H54 (cell line): ENCODE measurements around the gene CC2D2B.
"Not testable (repeated sequence)": the region's sequence is repeated elsewhere in the genome, so short reads cannot be mapped to it uniquely, and the experiment has no call there.

ENCODE experiments used
- DNase-seq: peaks from one replicate; pipeline ENCODE4 v3.0.0; 2011; ENCODE audit warnings: low spot score, mixed read lengths; ENCODE audit not compliant: insufficient read length
- FAIRE-seq: peaks from 3 replicates; lab custom pipeline; 2011; peaks lifted over from hg19 to GRCh38; lab: Jason Lieb, UNC
- POLR2A ChIP-seq: IDR thresholded peaks from 2 replicates; pipeline ENCODE4 v1.6.1; 2011; ENCODE audit warnings: low read depth, mild to moderate bottlenecking, low read length

CC2D2B gene

DNA sequence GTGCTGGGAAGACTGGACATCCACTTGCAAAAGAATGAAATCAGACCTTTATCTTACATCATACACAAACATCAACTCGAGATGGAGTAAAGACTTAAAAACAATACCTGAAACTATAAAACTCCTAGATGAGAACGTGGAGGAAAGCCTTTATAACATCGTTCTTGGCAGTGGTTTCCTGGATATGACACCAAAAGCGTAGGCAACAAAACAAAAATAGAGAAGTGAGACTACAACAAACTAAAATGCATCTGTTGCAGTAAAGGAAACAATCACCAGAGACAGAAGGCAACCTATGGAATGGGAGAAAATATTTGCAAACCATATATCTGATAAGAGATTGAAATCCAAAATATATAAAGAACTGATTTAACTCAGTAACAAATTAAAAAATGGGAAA lies 33.3 kb downstream of the CC2D2B start:
- DNase-seq (no peak), FAIRE-seq (no peak)
- no peak for TF ChIP-seq POLR2A

- TF ChIP-seq POLR2A, result no peak
- DNase-seq, result no peak
- no peak for FAIRE-seq
Observed at GRCh38 chr10:95963202-95963990, 55.6 kb downstream of the CC2D2B start.

DNA sequence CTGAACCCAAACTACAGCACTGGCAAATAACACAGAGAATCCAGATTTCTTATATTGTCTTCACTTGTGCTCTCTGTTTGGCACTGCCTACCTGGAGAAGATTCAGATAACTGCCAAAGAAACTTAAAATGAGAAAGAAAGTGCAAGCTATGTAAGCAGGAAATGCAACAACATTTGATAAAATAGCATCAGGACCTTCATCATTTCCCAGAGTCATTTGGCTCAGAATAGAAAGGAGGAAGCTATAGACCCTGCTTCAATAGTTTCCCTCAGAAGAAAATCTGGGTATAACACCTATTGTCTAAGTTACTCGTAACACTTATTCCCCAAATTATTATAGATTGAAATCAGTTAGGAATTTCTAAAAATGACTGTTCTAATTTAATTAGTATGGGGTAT lies 56.2 kb downstream of the CC2D2B start:
- no peak for DNase-seq
- TF ChIP-seq POLR2A, result no peak
- no peak for FAIRE-seq

DNA sequence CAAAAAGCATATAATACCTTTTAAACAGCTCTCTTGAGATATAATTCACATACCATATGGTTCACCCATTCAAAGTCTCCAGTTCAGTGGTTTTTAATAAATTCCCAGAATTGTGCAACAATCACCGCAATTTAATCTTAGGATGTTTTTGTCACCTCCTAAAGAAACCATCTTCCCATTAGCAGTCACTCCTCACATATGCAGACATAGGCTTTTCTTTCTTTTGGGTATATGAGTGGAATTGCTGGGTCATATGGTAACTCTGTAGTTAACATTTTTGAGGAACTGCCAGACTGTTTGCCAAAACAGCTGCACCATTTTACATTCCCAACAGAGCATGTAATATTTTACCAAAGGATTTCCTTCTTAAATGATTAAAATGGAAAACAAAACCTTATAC lies 57.0 kb downstream of the CC2D2B start:
- no peak for TF ChIP-seq POLR2A
- DNase-seq, result no peak
- no peak for FAIRE-seq

- FAIRE-seq (no peak), DNase-seq (no peak)
- no peak for TF ChIP-seq POLR2A
Observed at GRCh38 chr10:95976362-95977229, 68.8 kb downstream of the CC2D2B start.

DNA sequence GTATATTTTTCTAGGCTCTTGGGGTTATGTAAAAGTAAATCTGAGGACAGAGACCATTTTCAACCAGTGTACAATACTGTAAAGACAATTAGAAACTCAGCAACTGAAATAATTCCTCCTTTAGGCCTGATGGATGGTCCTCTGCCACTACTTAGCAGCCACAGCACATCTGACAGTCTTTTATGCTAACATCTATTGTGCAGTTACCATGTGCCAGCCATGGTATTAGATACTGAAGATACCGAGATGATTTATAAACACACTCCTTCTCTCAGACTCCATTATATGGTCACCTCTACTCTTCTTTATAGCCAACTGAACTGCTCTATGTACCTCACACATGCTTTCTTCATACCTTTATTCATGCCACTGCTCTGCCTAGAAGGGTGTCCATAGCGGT lies 74.4 kb downstream of the CC2D2B start:
- DNase-seq, result no peak
- no peak for FAIRE-seq
- no peak for TF ChIP-seq POLR2A

DNA sequence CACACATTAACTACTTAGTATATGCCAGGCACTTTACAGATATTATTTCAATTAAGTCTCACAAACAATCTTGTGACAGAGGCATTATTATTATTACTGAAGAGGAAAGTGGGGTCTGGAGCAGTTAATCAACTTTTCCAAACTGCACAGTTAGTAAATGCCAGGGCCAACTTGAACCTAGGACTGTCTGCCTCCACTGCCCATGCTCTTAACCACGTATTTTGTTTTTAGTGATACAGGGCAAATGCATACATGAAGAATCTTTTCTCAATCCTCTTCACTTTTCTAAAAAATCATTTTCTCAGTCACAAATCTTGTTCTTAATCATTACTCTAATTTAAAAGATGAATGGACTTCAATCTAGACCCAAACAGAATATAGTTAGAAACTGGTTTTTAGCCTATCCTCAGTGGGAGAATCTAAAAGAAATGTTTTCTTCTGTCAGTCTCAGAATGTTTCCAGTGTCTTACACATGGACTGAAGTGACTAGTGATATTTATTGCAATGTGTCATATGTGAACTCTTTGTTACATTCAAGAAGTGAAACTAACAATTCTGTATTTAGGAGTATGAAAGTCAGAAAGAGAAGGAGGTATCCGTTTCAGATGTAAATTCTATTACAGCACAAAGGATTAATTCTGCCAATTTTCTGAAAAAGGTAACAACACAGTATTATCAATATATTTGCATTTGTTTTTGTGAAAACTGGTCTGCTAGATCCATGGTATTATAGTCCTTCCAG lies 80.1 kb downstream of the CC2D2B start:
- FAIRE-seq, result no peak
- no peak for DNase-seq
- no peak for TF ChIP-seq POLR2A

DNA sequence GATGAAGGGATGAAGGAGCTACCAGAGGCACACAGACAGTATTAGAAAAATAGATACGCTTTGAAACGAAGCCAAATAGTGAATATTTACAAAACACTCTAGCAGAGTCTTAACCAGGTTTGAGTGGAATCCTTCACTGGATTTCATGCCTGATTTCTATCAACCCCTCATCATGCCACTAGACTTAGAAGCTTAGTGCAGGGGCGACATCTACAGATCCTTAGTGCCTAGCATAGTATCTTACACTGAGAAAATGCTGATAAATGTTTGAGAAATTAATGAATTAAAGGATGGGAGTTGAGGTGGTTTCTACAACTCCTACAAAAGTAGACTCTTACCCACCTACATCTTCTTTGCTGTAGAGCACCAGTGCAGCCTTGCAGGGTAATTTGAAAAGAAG lies 80.9 kb downstream of the CC2D2B start:
- FAIRE-seq (no peak), DNase-seq (no peak)
- TF ChIP-seq POLR2A, result no peak

- DNase-seq, FAIRE-seq: not testable (repeated sequence)
Observed at GRCh38 chr10:95994376-95994775, 86.6 kb downstream of the CC2D2B start.

GRCh38 chr10:95998255-95998784 lies 90.5 kb downstream of the CC2D2B start:
- FAIRE-seq, result peak; percentile 36
- DNase-seq, result no peak
- no peak for TF ChIP-seq POLR2A

GRCh38 chr10:96013956-96014355 lies 106.2 kb downstream of the CC2D2B start:
- FAIRE-seq, result no peak
- DNase-seq, result no peak

DNA sequence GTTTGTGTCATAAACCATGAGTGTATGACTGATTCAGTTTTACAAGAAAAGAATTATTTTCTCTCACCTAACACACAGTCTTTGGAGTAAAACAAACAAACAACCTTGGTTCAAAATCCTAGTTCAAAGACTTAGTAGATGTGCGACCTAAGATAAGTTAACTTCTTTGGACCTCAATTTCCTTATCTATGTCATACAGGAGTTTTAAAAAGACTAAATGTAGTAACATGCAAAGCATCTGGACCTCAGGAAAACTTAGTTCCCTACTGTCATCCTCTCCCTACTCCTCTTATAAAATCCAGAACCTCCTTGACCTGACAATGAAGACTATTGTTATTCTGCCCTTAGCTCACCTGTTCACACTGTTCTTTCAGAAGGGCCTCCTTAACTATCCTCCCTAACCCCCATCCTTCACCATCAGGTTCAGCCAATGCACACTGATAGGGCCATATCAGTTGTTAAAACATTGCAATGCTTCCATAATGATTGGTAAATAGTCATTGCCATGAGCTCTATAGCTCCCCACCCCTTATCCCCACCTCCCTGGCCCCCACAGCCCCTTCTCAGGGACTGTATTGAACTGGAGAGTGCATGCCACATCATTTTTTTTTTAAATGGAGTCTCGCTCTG lies 106.8 kb downstream of the CC2D2B start:
- no peak for DNase-seq
- no peak for FAIRE-seq
- TF ChIP-seq POLR2A, result no peak

More at GRCh38 chr10:96013956-96014355, 106.2 kb downstream of the CC2D2B start:
- TF ChIP-seq POLR2A, result no peak

- DNase-seq, result peak; percentile 33
- no peak for TF ChIP-seq POLR2A
- peak; percentile 95 for FAIRE-seq
Observed at GRCh38 chr10:96017191-96017687, 109.5 kb downstream of the CC2D2B start.
